NCI-H2196 treated with DMSO at 0.1 percent for 48 hours (cell line): Measurements from ENCODE around the gene PRL.

Experiments
- DNase-seq: peaks from one replicate; lab custom pipeline; 2025; ENCODE audit not compliant: unreplicated experiment; lab: John Stamatoyannopoulos, UW

The PRL gene

DNA sequence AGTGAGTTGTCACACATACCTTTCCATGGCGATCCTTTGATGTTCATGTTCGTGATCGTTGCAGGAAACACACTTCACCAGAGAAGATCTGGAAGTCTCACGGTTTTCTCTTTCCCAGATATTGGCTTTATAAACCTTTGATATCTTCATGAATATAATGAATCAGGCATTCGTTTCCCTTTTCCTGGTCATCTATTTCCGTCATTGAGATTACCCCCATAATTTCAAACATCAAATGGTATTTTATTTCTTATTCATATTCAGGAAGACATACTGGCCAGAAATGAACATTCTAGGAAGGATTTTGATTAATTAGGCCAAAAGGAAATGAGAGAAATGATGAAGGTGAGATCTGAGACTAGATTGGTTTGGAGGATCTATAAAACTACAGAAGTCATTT lies at the start of gene PRL:
PRL (minus strand) TSS at position 101 of the 400 bp plus-strand sequence; CDS start at position 47, 54 bp downstream.
- no peak for DNase-seq

DNA sequence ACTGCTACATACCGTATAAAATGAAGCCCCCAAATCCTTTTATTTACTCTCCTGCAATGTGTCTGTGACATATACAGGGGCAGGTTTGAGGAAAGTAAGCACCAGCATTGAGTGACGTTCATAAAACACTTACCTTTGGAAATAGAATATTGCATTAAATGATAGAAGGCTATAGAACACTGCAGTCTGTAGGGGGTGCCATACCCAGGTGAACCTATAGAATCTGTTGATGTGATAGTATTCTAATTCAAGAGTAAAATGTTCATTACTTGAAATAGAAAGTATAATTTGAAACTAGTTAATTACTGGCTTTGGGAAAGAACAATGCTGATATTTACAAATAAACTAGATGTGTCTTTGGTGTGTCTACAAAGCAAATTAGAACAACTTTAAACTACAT lies 47.0 kb upstream of the PRL start:
- no peak for DNase-seq

DNA sequence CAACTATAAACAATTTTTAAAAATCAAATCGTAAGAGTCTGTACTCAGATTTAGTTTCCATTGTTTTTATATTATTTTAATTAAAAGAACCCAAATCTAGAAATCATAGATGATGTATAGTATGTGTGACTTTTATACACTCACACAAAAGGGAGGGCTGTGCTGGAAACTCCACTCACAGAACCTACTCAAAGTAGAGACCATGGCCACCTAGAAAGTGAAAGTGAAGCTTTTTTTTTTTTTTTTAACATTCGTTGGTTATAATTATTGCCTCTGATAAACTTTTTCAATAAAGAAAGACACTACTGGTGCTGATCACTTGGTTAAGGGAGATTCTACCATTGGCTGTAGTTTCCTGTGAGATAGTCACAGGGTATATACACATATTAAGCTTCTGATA lies 37.9 kb upstream of the PRL start:
- no peak for DNase-seq

DNA sequence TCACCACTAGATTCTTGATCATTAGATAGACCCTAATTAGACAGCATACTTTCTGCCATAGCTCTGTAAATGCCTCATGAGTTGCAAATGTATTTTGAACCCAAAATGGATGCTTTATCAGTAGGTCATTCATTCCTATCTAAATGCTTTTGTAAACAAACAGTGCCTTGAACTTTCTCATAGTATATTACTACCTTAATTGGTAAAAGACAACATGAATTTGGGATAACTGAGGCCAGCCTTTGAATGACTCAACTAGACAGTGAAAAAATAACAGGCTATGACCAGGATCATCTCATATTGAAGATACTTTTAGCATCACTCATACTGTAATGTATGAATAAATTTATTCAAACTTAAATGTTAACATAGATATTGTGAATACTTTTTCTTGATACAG lies 37.0 kb upstream of the PRL start:
- no peak for DNase-seq

DNA sequence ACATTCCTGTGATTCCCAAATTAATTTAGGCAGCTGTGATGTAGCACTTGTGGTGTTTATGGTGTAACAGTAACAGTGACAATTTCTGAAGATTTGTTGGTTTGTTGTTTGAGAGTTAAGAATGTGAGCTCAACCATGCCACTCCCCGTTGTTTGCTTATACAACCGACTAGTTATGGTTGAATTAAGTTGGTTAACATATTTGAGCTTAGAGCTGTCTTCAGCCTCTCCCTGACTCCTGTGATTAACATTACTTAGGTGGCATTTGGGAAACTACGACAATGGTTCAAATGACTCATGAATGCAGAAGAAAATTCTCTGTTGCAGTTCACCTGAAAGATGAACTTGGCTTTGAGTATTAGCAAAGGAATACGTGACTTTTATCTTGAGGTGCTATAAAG lies 35.9 kb upstream of the PRL start:
- no peak for DNase-seq

DNA sequence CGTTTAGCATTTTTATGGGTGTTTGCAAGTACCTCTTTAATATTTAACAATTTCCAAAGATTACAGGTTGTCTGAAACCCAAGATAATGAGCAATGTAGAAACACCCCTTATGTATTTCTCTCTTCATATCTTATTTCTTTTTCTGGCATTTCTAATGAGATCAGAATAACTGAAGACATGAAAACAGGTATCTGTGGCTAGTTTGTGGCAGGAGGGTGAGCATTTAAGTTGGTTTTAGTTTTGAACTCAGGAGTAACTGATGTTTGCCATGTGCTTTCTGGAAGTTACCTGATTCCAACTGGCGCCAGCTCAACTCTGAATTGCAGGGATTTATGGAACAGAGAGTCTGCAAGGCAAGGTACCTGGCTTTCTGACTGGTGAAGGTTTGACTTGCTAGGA lies 35.4 kb upstream of the PRL start:
- DNase-seq: no peak

DNA sequence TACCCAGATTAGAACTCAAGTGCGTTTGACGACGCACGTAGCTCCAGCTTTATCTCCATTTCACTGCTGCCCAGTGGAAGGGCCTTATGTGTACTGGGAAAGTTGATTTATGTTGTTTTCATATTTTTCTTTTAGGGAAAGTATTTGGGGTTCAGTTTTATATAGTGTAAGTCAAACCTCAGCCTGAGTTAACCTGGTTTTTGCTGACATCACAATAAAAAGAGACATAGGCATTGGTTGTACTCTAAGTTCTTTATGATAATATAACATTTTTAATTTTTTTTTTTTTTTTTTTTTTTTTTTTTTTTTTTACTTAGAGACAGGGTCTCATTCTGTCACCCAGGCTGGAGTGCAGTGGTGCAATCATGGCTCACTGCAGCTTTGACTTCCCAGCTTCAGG lies 34.1 kb upstream of the PRL start:
- no peak for DNase-seq

DNA sequence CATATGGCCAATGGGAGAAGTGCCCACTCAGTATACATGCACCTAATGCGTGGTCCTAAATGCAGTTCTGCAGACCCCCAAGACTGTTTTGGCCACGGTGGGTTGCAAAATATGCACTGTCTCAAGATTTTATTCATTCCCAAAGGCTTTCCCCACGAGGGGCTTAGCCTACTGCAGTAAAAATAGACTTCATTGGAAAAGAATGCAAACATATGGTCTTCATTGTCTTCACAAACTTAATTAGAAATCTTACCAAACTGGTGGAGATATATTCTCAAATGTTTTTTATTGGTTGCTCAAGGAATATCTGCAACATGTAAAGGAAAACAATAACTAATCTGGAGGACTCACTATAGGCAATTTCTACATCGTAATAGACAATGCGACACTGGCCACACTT lies 31.6 kb upstream of the PRL start:
- DNase-seq: no peak

DNA sequence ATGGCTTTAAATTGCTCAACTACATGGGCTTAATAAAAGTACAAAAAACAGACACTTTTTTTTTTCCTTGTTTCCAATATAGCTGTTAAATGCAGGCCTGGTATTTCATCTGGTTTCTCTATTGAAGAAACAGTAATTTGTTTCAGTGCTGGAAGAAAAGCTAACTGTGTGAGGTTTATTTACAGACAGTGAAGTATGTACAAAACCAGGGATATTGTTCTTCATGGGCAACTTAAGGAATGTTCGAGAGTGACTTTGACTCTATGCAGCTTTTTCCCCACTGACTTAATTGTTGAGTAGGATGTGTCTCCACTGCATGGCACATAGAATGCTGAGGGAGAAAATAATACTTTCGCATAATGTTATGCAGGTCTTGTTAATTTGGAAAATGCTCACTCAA lies 31.0 kb upstream of the PRL start:
- DNase-seq: no peak

DNA sequence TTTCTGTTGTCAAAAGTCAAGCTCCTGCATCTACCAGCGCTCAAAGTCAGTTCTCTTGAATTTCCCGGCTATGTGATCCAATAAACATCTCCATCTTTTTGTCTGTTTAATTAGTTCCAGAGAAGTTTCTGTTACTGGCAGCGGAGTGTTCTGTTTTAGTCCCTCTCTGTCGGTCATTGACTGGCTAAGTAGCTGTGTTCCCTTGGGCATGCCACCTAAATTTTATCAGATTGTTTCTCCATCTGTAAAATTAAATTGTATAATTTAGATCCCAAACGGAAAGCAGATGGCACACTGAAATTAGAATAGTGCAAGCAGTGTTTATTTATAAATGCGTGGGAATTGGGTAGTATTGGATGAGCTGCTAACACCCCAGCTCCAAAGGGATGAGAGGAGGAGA lies 29.7 kb upstream of the PRL start:
- DNase-seq: no peak

DNA sequence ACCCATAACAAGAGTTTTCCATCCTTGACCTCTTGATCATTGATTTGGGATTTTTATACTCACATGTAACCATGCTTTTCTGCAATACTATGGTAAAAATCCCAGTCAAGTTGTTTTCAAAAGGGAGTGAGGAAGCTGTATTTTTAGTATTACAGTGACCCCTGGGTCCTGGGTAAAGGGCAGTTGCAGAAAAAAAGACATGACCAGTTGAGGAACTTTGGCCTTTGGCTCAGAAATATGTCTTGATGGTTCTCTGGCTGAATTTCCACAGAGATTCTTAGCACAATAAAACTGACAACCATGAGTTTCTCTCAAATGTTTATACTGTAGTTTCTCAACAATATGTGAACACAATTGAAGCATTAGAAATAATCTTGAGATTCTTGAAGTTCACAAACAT lies 28.6 kb upstream of the PRL start:
- no peak for DNase-seq

DNA sequence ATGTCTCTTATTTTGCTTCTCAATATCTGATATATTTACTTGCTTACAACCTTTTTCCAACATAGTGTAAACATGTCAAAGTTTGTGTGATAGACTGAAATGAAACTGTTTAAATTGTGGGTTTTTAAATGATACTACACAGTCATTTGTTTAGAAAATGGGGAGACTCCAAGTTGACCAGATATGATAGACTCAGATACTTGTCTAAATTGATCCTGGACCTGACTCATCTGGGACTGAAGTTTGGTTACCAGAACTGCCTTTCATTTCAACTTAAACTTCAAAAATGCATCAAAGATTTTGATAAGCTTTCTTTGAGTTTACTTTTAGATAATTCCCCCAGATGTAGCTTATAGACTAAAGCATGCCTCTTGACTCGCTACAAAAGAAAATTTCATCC lies 27.0 kb upstream of the PRL start:
- no peak for DNase-seq

DNA sequence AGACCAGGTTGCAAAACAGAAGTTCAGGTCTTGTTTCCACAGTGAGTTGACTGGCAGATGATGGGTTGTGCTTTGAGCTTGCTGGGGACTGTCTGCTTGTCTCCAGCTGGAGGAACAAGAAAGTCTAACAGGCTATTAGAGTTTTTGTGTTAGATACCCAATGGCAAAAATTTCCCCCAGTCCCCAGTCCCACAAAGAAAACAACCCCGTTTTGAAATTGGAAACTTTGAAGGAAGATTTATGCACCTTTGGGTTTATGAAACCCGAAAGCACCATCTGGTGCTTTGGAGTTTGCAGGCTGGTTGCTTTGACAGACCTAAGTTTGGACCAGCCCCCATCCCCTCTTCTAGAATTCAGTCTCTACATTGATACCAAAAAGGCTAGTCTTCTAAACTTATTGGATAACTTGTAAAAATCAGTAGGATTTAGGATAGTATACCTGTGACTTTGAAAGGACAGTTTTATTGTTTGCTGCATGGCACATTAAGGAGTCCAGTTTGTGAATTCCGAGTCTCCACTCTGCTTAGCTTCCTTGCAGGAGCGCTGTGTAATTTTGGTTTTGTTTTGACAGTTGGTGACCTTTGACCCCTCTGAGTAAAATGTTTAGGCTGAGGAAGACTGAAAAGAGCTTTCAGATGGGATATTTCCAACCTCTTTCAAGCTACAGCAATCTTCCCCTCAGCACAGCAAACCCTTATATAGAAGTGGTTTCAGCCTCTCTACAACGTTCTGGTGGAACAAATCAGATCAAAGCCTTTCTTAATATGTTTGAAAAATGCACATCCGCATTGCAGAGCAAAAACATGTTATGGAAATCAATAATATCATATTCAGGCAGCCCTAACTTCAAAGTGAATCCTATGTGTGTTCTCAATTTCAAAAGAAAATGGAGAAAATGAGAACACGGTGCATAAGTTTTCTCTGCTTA lies 25.5 kb upstream of the PRL start:
- no peak for DNase-seq

DNA sequence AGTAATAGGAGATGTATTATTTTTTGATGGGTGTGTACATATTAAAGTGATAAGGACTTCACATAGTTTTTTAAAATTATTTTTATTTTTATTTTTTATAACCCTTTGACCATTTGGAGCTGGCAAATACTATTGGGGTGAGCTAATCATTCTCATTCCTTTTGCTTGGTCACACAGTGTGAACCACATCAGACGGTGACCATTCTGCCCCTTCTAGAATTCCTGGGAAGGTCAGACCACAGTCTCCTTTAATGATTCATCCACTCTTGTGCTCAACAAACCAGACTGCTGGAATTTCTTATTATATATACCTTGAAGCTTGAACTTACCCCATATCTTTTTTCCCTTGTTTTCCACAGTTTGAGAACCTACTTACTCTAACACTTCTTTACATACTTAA lies 23.9 kb upstream of the PRL start:
- DNase-seq: no peak

DNA sequence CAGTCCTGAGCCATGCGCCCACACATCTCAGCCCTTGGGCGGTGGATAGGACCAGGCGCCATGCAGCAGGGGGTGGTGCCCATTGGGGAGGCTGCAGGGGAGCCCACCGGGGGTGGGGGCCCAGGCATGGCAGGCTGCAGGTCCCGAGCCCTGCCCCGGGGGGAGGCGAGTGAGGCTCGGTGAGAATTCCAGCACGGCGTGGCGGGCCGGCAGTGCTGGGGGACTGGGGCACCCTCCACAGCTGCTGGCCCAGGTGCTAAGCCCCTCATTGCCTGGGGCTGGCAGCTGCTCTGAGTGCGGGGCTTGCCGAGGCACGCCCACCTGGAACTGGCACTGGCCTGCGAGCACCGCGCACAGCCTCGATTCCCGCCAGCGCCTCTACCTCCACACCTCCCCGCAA lies 21.6 kb upstream of the PRL start:
- no peak for DNase-seq

DNA sequence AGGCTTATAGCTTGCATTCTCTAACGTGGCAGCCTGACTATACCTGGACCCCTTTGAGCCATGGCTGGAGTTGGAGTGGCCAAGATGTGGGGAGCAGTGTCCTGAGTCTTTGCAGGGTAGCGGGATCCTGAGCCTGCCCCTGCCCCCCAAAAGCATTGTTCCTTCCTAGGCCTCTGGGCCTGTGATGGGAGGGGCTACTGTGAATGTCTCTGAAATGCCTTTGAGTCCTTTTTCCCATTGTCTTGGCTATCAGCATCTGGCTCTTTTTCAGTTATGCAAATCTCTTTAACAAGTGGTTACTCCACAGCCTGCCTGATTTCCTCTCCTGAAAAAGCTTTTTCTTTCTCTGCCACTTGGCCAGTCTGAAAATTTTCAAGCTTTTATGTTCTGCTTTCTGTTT lies 17.0 kb upstream of the PRL start:
- DNase-seq: no peak

DNA sequence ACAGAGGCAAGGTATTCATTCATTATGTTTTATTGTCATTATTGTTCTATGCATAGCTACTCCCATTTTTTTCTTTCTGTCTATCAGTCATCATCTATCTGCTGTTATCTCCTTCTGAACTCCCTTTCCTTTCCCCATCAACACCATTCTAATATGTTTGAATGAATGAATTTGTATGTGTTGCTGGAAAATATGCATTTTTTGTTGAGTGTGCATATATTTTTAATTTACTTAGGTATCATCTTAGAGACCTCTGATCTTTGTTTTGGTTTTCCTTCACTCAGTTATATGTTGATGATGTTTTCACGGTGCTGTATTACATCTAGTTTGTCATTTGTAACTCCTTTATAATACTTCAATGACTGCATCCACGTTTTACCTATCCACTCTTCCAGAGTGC lies 12.1 kb upstream of the PRL start:
- DNase-seq: no peak

DNA sequence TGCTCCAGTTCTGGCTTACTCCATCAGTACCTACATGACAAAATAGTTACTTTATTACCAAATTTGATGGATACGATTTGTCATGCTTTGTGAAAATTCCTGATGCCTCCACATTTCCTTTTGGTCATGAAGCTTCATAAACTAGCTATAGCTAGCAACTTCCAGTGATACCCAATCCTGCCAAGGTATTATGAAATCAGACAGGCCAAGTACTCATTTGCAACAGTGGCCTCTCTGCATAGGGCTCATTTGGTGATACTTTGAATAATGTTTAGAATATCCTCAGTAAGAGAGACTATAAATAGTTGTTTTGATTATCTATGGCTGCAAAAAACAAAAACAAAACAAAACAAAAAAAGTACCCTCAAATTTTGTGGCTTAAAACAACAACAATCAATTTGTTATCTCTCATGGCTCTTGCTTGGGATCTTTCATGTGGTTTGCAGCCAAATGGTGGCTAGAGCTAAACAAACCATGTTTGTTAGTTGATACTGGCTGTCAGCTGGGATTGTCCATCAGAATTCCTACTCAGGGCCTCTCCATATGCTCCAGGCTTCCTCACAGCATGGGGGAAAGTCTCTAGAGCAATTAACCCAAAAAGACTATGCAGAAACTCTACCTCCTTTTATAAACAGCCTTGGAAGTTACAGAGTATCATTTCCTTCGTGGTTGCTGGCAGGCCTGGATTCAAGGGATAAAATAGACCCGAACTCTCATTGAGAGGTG lies 10.1 kb upstream of the PRL start:
- no peak for DNase-seq

DNA sequence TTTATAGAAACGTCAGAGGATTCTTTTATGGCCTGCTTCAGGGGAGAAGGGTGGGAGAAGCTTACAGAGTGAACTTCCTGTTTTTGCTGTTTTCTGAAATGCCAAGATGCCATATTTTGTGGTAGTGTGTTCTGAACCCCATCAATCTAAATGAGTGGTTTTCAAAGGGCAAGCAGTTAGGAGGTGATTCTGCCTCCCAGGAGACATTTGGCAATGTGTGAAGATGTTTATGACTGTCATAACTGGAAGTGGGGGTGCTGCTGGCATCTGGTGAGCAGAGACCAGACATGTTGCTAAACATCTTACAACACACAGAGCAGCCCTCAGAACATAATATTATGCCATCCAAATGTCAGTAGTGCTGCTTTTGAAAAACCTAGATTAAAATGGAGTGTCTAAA lies 6.0 kb upstream of the PRL start:
- DNase-seq: no peak

DNA sequence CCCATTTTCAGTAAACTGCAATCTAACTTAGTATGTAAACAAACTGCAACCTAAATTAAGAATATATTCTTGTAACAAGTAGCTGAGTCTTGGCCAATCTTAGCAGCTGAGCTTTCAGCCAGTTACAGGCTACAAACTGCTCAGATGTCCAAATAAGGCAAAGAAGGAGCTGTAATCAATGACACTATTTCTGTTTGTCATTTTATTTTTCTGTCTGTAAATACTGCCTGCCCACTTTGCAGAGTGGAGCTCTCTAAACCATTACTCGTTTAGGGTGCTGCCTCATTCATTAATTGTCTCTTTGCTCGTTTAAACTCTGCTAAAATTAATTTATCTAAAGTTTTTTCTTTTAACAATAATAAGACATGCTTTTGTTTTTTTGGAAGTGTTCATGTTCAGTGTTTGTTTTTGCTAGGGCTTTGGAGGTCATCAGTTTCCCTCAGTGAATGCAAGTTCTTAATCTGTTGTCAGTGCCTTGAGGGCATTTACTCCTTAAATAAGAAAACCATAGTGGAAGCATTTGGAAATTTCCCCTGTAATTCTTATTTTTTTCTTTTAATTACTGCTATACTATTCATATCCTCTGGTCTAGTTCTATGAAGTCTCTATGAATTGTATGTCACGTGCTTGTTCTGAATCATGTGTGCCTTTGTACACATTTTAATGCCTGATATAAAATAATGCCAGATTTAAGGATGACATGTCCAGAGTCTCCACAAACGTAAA lies 3.6 kb upstream of the PRL start:
- DNase-seq: no peak

DNA sequence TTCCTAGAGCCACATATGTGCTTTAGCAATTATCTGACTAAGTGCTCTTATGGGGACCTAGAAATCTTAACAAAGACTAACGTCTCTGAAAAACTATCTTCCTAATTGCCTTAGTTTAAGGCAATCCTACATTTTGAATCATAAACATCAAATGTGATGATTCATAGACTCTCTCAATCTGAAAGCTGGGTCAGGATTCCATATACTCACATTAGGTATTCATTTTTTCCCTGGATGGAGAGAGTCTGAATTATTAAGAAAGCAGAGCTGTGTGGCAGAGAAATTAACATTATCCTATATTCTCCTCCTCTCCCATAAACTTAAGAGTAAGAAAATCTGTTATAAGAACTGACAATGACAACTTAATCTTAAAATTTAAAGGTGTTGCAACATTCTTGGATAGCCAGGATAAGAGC lies 1.6 kb upstream of the PRL start:
- no peak for DNase-seq

DNA sequence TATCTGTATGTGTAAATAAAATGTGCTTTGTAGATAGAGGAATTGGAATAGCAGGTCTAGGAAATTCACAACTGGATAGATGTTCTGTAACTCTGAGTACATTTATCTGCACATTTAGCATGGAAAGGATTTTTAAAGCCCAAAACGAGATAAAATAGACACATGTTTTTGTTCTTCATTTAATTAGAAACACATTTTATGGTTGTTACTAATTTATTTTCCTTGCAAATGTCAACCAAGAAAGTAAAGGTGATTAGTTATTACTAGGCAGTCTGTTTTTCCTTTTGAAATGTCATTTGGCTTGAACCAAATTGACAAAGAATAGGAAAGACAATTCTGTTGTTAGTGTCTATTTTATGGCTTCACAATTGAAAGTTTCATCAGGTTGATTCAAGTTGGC lies 769 bp downstream of the PRL start:
- DNase-seq: no peak
